GM12875 (cell line): ENCODE results near the gene DQX1.

Source experiments
- H3K4me3 ChIP-seq: one replicate; pipeline ENCODE4 v1.5.1; 2011; ENCODE audit warnings: low read depth, low read length, control low read depth
- TF ChIP-seq, protein P1 (sequence below): IDR thresholded peaks from 2 replicates; pipeline ENCODE4 v1.5.1; 2011; ENCODE audit warnings: low read depth, mild to moderate bottlenecking, control low read depth, inconsistent platforms, low read length, moderate library complexity, borderline replicate concordance; ENCODE audit not compliant: insufficient read depth

The DQX1 gene

DNA sequence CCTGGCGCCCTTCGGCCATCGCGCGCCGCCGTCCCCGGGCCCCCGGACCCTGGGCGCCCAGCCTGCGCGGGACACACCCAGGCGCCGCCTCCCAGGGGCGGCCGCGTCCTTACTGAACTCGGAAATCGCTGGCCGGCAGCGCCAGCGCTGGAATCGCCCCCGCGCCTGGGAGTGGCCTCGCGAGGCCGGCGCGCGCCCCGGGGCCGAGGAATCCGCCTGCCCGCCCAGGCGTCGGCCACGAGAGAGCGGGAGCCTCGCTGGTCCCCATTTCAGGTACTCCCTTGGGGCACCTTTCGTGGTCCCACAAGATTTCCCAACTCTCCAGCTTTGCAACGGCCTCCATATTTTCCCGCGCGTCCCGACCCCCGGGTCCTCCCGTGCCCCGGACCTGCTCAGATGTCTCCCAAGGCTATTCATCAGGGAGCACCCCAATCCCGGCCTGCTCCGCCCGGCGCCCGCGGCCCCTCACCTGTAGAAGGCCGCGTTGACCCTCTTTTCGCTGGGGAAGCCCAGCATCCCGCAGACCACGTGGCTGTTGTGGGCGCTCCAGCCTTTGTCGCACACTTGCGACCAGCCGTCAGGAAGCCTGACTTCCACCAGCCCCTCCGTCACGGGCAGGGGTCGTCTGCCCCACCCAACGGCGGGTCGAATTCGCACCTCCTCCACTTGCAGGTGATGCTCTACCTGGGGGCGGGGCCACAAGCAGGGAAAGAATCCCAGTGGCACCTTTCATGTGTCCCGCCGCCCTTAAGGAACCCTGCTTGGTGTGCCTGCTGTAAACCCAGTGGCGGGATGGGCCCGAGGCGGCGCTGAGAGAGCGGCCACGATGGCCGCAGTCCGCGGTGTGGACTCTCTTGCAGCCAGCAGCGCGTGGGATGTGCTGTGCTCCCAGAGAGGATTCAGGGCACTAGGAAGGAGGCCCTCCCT lies 23.1 kb upstream of the DQX1 start:
- TF ChIP-seq, protein P1, sequence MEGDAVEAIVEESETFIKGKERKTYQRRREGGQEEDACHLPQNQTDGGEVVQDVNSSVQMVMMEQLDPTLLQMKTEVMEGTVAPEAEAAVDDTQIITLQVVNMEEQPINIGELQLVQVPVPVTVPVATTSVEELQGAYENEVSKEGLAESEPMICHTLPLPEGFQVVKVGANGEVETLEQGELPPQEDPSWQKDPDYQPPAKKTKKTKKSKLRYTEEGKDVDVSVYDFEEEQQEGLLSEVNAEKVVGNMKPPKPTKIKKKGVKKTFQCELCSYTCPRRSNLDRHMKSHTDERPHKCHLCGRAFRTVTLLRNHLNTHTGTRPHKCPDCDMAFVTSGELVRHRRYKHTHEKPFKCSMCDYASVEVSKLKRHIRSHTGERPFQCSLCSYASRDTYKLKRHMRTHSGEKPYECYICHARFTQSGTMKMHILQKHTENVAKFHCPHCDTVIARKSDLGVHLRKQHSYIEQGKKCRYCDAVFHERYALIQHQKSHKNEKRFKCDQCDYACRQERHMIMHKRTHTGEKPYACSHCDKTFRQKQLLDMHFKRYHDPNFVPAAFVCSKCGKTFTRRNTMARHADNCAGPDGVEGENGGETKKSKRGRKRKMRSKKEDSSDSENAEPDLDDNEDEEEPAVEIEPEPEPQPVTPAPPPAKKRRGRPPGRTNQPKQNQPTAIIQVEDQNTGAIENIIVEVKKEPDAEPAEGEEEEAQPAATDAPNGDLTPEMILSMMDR: no peak

GRCh38 chr2:74548285-74548899 lies 22.4 kb upstream of the DQX1 start:
- H3K4me3 ChIP-seq: peak overlapping the region; percentile 78
- TF ChIP-seq, protein P1: no peak

More for the DNA sequence above, 23.1 kb upstream of the DQX1 start:
- H3K4me3 ChIP-seq: peak overlapping the region; percentile 78

GRCh38 chr2:74546004-74546403 lies 20.0 kb upstream of the DQX1 start:
- TF ChIP-seq, protein P1: no peak
- H3K4me3 ChIP-seq: no peak overlapping the region

DNA sequence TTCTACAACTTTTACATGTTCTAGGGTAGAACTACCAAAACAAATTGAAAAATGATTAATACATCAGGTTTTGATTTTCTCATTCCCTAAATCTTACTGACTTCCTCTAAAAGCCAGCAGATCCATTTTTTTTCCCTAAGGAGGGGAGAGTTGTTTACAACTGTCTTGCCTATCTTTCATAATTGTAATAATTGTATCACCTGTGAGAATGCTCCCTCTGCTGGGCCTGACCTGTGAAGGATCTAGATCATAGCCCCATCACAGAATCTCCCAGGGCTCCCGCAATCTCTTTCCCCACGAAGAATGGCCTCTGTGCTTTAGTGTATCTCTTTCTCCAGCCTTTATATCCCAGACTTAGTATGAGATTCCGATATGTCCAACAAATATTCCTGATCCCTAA lies 18.6 kb upstream of the DQX1 start:
- TF ChIP-seq, protein P1: 0 out of 2 replicates have a peak, but pooled peaks have one; percentile 5
- H3K4me3 ChIP-seq: no peak overlapping the region

GRCh38 chr2:74542978-74543377 lies 16.9 kb upstream of the DQX1 start:
- TF ChIP-seq, protein P1: no peak
- no peak overlapping the region for H3K4me3 ChIP-seq

GRCh38 chr2:74540291-74540690 lies 14.3 kb upstream of the DQX1 start:
- TF ChIP-seq, protein P1: no peak
- no peak overlapping the region for H3K4me3 ChIP-seq
